ENCODE data around the gene COQ5. TPM values are rescaled to one million over a fixed set of nuclear protein-coding genes. Genes with fewer than 3 reads are reported as not detected.

COQ5 gene
- total RNA-seq, 1 donor from 2014 or later = 25.3 TPM

- DNase-seq (ENCODE audit: low spot score in 2 of 2) (no peak), FAIRE-seq (no peak)
Measured at GRCh38 chr12:120485961-120486881, 42.7 kb downstream of the COQ5 start.

GRCh38 chr12:120483621-120484020, 45.3 kb downstream of the COQ5 start:
- no peak for FAIRE-seq
- DNase-seq (ENCODE audit: low spot score in 2 of 2) = no peak

- DNase-seq (ENCODE audit: low spot score in 2 of 2) = no peak
- FAIRE-seq = no peak
Measured at GRCh38 chr12:120481022-120481767, 47.8 kb downstream of the COQ5 start.

GRCh38 chr12:120480211-120480610, 48.7 kb downstream of the COQ5 start:
- DNase-seq (ENCODE audit: low spot score in 2 of 2) (no peak), FAIRE-seq (no peak)

GRCh38 chr12:120479458-120479857, 49.5 kb downstream of the COQ5 start:
- FAIRE-seq = no peak
- no peak for DNase-seq (ENCODE audit: low spot score in 2 of 2)

GRCh38 chr12:120475643-120476042, 53.3 kb downstream of the COQ5 start:
- no peak for DNase-seq (ENCODE audit: low spot score in 2 of 2)
- FAIRE-seq = no peak

- no peak for FAIRE-seq
- peak in 1 of 2 donors; percentile 49 for DNase-seq (ENCODE audit: low spot score in 2 of 2)
Measured at GRCh38 chr12:120474616-120474960, 54.4 kb downstream of the COQ5 start.

GRCh38 chr12:120473807-120474615, 54.9 kb downstream of the COQ5 start:
- FAIRE-seq = no peak
- DNase-seq (ENCODE audit: low spot score in 2 of 2) = no peak

- no peak for DNase-seq (ENCODE audit: low spot score in 2 of 2)
- FAIRE-seq = no peak
Measured at GRCh38 chr12:120472521-120472920, 56.4 kb downstream of the COQ5 start.

GRCh38 chr12:120470150-120470784, 58.7 kb downstream of the COQ5 start:
- FAIRE-seq (no peak), DNase-seq (ENCODE audit: low spot score in 2 of 2) (no peak)

- FAIRE-seq (no peak), DNase-seq (ENCODE audit: low spot score in 2 of 2) (peak; percentile 98 to 99)
Measured at GRCh38 chr12:120469450-120470149, 59.4 kb downstream of the COQ5 start, which contains the start of gene SRSF9. Gene SRSF9 (minus strand): TSS chr12:120469748. CDS start chr12:120469609, 139 bp downstream.

- FAIRE-seq = no peak
- DNase-seq (ENCODE audit: low spot score in 2 of 2) = peak; percentile 74 to 82
Measured at GRCh38 chr12:120468821-120469449, 60.0 kb downstream of the COQ5 start.

- peak in 1 of 2 donors; percentile 17 for DNase-seq (ENCODE audit: low spot score in 2 of 2)
- FAIRE-seq = no peak
Measured at GRCh38 chr12:120468325-120468820, 60.6 kb downstream of the COQ5 start.

GRCh38 chr12:120467439-120467838, 61.5 kb downstream of the COQ5 start:
- FAIRE-seq = no peak
- DNase-seq (ENCODE audit: low spot score in 2 of 2) = no peak

- no peak for FAIRE-seq
- DNase-seq (ENCODE audit: low spot score in 2 of 2) = no peak
Measured at GRCh38 chr12:120466560-120467315, 62.2 kb downstream of the COQ5 start.

- DNase-seq (ENCODE audit: low spot score in 2 of 2) (no peak), FAIRE-seq (no peak)
Measured at GRCh38 chr12:120465756-120466155, 63.2 kb downstream of the COQ5 start.

- no peak for DNase-seq (ENCODE audit: low spot score in 2 of 2)
- no peak for FAIRE-seq
Measured at GRCh38 chr12:120463712-120464111, 65.2 kb downstream of the COQ5 start.

GRCh38 chr12:120462099-120462640, 66.8 kb downstream of the COQ5 start:
- DNase-seq (ENCODE audit: low spot score in 2 of 2) (no peak), FAIRE-seq (no peak)
